Loucy (cell line): ENCODE data around the gene TTF2.

Experiments used
- EZH2phosphoT487 ChIP-seq: fragments of 200-600 bp; IDR thresholded peaks from 2 replicates; pipeline ENCODE4 v1.6.1; 2018; ENCODE audit warnings: antibody characterized with exemption, mild to moderate bottlenecking, moderate library complexity, borderline replicate concordance
- TF ChIP-seq, protein P1 (sequence below): fragments of 200-600 bp; sonication (generic); conservative IDR thresholded peaks from 2 replicates; pipeline ENCODE4 v1.5.1; 2014; ENCODE audit warnings: mild to moderate bottlenecking, antibody characterized with exemption, low read length

DNA sequence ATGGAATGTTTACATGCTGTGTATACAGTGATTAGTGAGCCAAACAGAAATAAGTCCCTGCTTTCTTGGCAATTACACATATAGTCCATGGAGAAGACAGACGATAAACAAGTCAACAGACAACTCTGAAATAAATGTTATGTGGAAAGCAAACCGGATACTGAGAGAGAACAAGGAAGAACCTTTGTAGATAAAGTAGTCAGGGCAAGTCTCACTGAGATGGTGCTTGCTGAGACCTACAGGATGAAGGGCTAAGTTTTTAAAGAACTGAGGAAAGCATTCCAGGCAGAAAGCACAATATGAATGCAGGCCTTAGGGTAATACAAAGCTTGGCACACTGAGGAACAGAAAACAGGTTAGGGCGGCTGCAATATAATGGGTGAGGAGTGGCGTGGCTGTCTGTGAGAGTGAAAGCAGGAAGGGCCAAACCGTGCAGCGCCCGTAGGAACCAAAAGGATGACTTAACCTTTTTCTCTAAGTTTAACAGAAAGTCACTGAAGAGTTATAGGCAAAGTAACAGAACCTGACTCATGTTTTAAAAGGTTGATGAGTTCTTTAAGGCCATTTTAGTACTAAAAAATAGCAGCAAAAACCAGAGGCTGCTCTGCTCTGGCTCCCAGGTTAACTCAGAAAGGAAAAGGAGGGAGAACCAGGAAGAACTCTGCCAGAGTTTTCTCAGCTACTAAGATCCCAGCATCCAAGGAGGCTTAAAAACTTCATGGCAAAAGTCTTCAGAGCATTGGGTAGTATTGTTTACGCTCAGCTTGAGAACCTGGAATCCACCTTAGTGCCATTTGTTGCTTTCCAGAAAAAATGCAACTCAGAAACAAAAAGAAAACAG lies 8.7 kb upstream of the TTF2 start:
- TF ChIP-seq, protein P1, sequence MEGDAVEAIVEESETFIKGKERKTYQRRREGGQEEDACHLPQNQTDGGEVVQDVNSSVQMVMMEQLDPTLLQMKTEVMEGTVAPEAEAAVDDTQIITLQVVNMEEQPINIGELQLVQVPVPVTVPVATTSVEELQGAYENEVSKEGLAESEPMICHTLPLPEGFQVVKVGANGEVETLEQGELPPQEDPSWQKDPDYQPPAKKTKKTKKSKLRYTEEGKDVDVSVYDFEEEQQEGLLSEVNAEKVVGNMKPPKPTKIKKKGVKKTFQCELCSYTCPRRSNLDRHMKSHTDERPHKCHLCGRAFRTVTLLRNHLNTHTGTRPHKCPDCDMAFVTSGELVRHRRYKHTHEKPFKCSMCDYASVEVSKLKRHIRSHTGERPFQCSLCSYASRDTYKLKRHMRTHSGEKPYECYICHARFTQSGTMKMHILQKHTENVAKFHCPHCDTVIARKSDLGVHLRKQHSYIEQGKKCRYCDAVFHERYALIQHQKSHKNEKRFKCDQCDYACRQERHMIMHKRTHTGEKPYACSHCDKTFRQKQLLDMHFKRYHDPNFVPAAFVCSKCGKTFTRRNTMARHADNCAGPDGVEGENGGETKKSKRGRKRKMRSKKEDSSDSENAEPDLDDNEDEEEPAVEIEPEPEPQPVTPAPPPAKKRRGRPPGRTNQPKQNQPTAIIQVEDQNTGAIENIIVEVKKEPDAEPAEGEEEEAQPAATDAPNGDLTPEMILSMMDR, result no peak
- no peak for TF ChIP-seq EZH2phosphoT487
